ENCODE results near the gene COL4A3. TPM values are rescaled to one million over a fixed set of nuclear protein-coding genes. Genes with fewer than 3 reads are reported as not detected.

The COL4A3 gene
- total RNA-seq = 1 to 10 TPM; 2.7 to 8.0 TPM

GRCh38 chr2:227163998-227164762 is at the start of gene COL4A3, which contains the start of gene COL4A4:
Gene COL4A3, plus strand, starts transcription at chr2:227164624. Its CDS starts 103 bp downstream, at chr2:227164727.
Gene COL4A4, minus strand, starts transcription at chr2:227164205. Its CDS starts 16,722 bp downstream, at chr2:227147483.
- Histone ChIP-seq H3K27me3 (no peaks in the 10 kb centered on the region), H3K4me1 (peaks cover 0 to 7% of the 10 kb centered on the region in 2 donors), H3K36me3 (no peaks in the 10 kb centered on the region), H3K4me3 (peak within 1 kb of the TSS; percentile 67 to 76), H3K9me3 (no peaks in the 10 kb centered on the region), H3K27ac (peak within 1 kb of the TSS; percentile 85 to 86)
- peak; percentile 69 for DNase-seq (ENCODE audit: low spot score)
- TF ChIP-seq CTCF (IDR thresholded peaks at IDR 0.05) = no peak

- no peaks in the 10 kb centered on the region for H3K36me3 ChIP-seq
- TF ChIP-seq CTCF (IDR thresholded peaks at IDR 0.05) = no peak
- DNase-seq (ENCODE audit: low spot score) = no peak
Observed at GRCh38 chr2:227115761-227116160, 48.7 kb upstream of the COL4A3 start.

GRCh38 chr2:227117027-227117426 is 47.4 kb upstream of the COL4A3 start:
- no peak for TF ChIP-seq CTCF (IDR thresholded peaks at IDR 0.05)
- no peak for DNase-seq (ENCODE audit: low spot score)
- Histone ChIP-seq H3K36me3 (no peaks in the 10 kb centered on the region), H3K9me3 (no peaks in the 10 kb centered on the region), H3K4me1 (no peaks in the 10 kb centered on the region), H3K27ac (no peak overlapping the region), H3K27me3 (no peaks in the 10 kb centered on the region), H3K4me3 (no peak overlapping the region)

More at GRCh38 chr2:227115761-227116160, 48.7 kb upstream of the COL4A3 start:
- H3K27ac ChIP-seq = no peak overlapping the region
- no peaks in the 10 kb centered on the region for H3K9me3 ChIP-seq
- no peaks in the 10 kb centered on the region for H3K4me1 ChIP-seq
- H3K4me3 ChIP-seq = no peak overlapping the region
- H3K27me3 ChIP-seq = no peaks in the 10 kb centered on the region

GRCh38 chr2:227117852-227118251 is 46.6 kb upstream of the COL4A3 start:
- no peaks in the 10 kb centered on the region for H3K9me3 ChIP-seq
- no peak for DNase-seq (ENCODE audit: low spot score)
- no peaks in the 10 kb centered on the region for H3K36me3 ChIP-seq
- no peaks in the 10 kb centered on the region for H3K4me1 ChIP-seq
- H3K4me3 ChIP-seq = no peak overlapping the region
- no peaks in the 10 kb centered on the region for H3K27me3 ChIP-seq
- H3K27ac ChIP-seq = no peak overlapping the region
- no peak for TF ChIP-seq CTCF (IDR thresholded peaks at IDR 0.05)

GRCh38 chr2:227118353-227118752 is 46.1 kb upstream of the COL4A3 start:
- H3K27ac ChIP-seq = no peak overlapping the region
- no peaks in the 10 kb centered on the region for H3K4me1 ChIP-seq
- no peak overlapping the region for H3K4me3 ChIP-seq
- H3K27me3 ChIP-seq = no peaks in the 10 kb centered on the region
- no peak for DNase-seq (ENCODE audit: low spot score)
- TF ChIP-seq CTCF (IDR thresholded peaks at IDR 0.05) = no peak
- H3K9me3 ChIP-seq = no peaks in the 10 kb centered on the region
- H3K36me3 ChIP-seq = no peaks in the 10 kb centered on the region
